Thoracic aorta (tissue), 2 donors: Measurements from ENCODE around the gene MME. TPM values are rescaled to one million over a fixed set of nuclear protein-coding genes. Genes with fewer than 3 reads are reported as not detected.

Experiments used
- ATAC-seq: fragments of 150-250 bp; one replicate; pipeline ENCODE4 v1.8.0; 2017; ENCODE audit warnings: low read depth; ENCODE audit not compliant: insufficient number of reproducible peaks, low FRiP score
- DNase-seq: peaks from one replicate; pipeline ENCODE4 v3.0.0-alpha.2; 2020; ENCODE audit warnings: low spot score
- H3K27ac ChIP-seq, 2 donors: fragments of 200-600 bp; sonication (generic); 1 replicate in 1 of 2; 2 replicates in 1 of 2; pipeline ENCODE4 v1.5.1; 2016; ENCODE audit warnings: mild to moderate bottlenecking in 2 of 2, moderate library complexity in 2 of 2
- H3K27me3 ChIP-seq: fragments of 200-600 bp; sonication (generic); replicated peaks from 2 replicates; pipeline ENCODE4 v1.6.0; 2016; ENCODE audit warnings: mild to moderate bottlenecking; ENCODE audit not compliant: insufficient read depth
- H3K36me3 ChIP-seq: fragments of 200-600 bp; sonication (generic); one replicate; pipeline ENCODE4 v1.5.1; 2016
- H3K4me1 ChIP-seq, 2 donors: fragments of 200-600 bp; sonication (generic); 1 replicate in 1 of 2; 2 replicates in 1 of 2; pipeline versions ENCODE4 v1.5.1 to v1.6.0; 2016; ENCODE audit warnings: low read depth in 2 of 2, mild to moderate bottlenecking in 1 of 2; ENCODE audit not compliant: control insufficient read depth in 1 of 2
- H3K4me3 ChIP-seq: fragments of 200-600 bp; sonication (generic); 2 replicates; pipeline ENCODE4 v1.5.1; 2016; ENCODE audit warnings: mild to moderate bottlenecking
- H3K9me3 ChIP-seq: fragments of 200-600 bp; sonication (generic); 2 replicates; pipeline ENCODE4 v1.5.1; 2016
- total RNA-seq, 2 donors: library from RNA; depleted of rRNA; stranded (reverse); fragments of >200 nt; gene quantifications; one replicate each; pipeline versions ENCODE4 v1.1.0 to v1.2.3, GENCODE V29; 2016
- TF ChIP-seq, protein P1 (sequence below): fragments of 200-600 bp; sonication (generic); IDR thresholded peaks from one replicate; pipeline ENCODE4 v1.5.1; 2019; ENCODE audit warnings: antibody characterized with exemption

MME gene
- total RNA-seq, 2 donors from 2014 or later, result 3.6 to 4.3 TPM

DNA sequence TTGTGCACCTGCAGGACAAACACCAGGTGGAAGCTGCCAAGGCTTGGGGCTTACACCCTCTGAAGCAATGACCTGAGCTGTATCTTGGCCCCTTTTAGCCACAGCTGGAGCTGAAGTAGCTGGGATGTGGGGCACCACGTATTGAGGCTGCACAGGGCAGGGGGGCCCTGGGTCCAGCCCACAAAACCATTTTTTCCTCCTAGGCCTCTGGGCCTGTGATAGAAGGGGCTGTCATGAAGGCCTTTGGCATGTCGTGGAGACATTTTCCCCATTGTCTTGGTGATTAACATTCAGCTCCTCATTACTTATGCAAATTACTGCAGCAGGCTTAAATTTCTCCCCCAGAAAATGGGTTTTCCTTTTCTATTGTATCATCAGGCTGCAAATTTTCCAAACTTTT is 27.6 kb upstream of the MME start:
- TF ChIP-seq, protein P1, sequence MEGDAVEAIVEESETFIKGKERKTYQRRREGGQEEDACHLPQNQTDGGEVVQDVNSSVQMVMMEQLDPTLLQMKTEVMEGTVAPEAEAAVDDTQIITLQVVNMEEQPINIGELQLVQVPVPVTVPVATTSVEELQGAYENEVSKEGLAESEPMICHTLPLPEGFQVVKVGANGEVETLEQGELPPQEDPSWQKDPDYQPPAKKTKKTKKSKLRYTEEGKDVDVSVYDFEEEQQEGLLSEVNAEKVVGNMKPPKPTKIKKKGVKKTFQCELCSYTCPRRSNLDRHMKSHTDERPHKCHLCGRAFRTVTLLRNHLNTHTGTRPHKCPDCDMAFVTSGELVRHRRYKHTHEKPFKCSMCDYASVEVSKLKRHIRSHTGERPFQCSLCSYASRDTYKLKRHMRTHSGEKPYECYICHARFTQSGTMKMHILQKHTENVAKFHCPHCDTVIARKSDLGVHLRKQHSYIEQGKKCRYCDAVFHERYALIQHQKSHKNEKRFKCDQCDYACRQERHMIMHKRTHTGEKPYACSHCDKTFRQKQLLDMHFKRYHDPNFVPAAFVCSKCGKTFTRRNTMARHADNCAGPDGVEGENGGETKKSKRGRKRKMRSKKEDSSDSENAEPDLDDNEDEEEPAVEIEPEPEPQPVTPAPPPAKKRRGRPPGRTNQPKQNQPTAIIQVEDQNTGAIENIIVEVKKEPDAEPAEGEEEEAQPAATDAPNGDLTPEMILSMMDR, result no peak
- Histone ChIP-seq H3K4me3 (no peak overlapping the region), H3K36me3 (no peaks in the 10 kb centered on the region), H3K27me3 (no peaks in the 10 kb centered on the region), H3K4me1 (no peaks in the 10 kb centered on the region), H3K9me3 (no peaks in the 10 kb centered on the region), H3K27ac (no peak overlapping the region)
- no peak for ATAC-seq
- DNase-seq, result no peak

DNA sequence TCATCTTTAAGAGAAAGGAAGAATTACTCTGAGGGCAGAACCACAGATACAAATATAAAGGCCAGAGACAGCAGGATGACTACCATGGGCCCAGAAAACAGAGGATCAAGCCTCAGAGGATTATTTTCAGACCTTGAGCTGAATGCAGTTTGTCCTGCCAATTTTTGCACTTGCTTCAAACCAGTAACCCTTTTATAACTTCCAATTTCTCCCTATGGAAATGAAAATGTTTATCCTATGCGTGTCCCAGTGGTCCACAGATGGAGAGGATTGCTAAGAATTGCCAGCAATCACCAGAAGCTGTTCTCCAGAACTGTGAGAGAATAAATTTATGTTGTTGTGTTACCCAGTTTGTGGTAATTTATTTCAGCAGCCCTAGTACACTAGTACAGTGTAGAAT is 26.4 kb upstream of the MME start:
- Histone ChIP-seq H3K4me3 (no peak overlapping the region), H3K4me1 (no peaks in the 10 kb centered on the region), H3K36me3 (no peaks in the 10 kb centered on the region), H3K9me3 (no peaks in the 10 kb centered on the region), H3K27me3 (no peaks in the 10 kb centered on the region), H3K27ac (no peak overlapping the region)
- ATAC-seq (no peak), DNase-seq (no peak)
- TF ChIP-seq, protein P1, result no peak

DNA sequence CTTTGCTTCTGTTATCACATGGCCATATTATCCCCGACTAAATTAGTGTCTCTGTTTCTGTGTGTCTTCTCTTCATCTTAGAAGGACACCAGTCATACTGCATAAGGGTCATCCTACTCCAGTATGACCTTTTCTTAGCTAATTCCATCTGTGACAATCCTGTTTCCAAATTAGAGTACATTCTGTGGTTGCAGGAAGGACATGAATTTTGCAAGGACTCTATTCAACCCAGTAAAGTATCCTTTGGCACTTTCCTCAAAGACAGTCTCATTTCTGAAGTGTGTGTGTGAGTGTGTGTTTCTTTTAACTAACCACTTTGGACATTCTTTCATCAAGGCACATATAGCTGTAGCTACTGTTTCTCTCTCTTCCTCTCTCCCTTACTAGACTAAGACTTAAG is 15.2 kb upstream of the MME start:
- TF ChIP-seq, protein P1, result no peak
- Histone ChIP-seq H3K36me3 (no peaks in the 10 kb centered on the region), H3K27ac (no peak overlapping the region), H3K9me3 (no peaks in the 10 kb centered on the region), H3K27me3 (no peaks in the 10 kb centered on the region), H3K4me1 (no peaks in the 10 kb centered on the region), H3K4me3 (no peak overlapping the region)
- DNase-seq, result no peak
- no peak for ATAC-seq

DNA sequence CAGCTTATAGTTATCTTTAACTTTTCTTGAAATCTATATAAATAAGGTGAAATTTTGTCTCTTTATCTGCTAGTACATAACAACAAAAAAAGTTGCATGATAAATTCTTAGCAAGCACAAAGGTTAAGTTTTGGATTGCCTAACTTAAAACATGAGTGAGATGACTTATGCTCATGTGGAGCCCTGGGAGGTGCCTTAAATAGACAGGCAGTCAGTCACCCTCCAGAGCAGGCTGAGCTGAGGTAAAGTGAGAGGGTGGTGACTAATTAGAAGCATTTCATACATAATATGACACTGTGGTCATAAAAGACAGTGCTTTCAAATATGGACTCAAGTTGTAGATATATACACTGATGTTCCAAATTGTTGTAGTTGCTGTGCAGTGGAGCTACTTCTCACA is 14.6 kb upstream of the MME start:
- Histone ChIP-seq H3K36me3 (no peaks in the 10 kb centered on the region), H3K27ac (no peak overlapping the region), H3K4me1 (no peaks in the 10 kb centered on the region), H3K9me3 (no peaks in the 10 kb centered on the region), H3K27me3 (no peaks in the 10 kb centered on the region), H3K4me3 (no peak overlapping the region)
- ATAC-seq (no peak), DNase-seq (no peak)
- TF ChIP-seq, protein P1, result no peak

DNA sequence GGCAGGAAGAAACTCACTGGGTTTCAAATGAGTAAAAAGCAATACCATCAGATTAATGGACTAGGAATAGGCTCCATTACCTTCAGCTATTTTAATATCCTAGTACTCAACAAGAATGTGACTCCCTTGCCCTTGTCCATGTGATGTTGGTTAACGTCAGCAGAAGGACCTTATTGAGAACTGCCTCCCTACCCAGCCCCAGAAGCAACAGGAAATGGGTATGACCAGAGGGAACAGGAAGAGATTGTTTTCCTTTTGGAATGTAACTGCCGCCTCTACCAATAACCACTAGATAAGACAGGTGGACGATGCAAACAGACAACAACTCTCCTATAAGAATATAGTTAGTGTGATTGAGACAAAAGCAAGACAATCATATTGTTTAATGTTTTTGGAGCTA is 10.4 kb upstream of the MME start:
- TF ChIP-seq, protein P1, result no peak

More for the DNA sequence above, 10.4 kb upstream of the MME start:
- ATAC-seq, result no peak
- H3K4me1 ChIP-seq, result no peaks in the 10 kb centered on the region
- H3K36me3 ChIP-seq, result no peaks in the 10 kb centered on the region
- H3K27ac ChIP-seq, result no peak overlapping the region
- no peaks in the 10 kb centered on the region for H3K9me3 ChIP-seq
- DNase-seq, result no peak
- no peak overlapping the region for H3K4me3 ChIP-seq
- no peaks in the 10 kb centered on the region for H3K27me3 ChIP-seq
